Measurements from ENCODE around the gene IFNA7.
"Not testable (repeated sequence)": the region's sequence is repeated elsewhere in the genome, so short reads cannot be mapped to it uniquely, and the experiment has no call there.

Gene IFNA7

GRCh38 chr9:21174671-21175070 is 27.3 kb downstream of the IFNA7 start:
- DNase-seq: no peak

GRCh38 chr9:21172156-21172555 is 29.8 kb downstream of the IFNA7 start:
- no peak for DNase-seq

GRCh38 chr9:21171351-21171750 is 30.7 kb downstream of the IFNA7 start:
- no peak for DNase-seq

GRCh38 chr9:21166560-21166959 is 35.4 kb downstream of the IFNA7 start, which contains the start of gene IFNA21:
Gene IFNA21 (minus strand): TSS chr9:21166660. CDS start chr9:21166612, 48 bp downstream.
- not testable (repeated sequence) for DNase-seq

GRCh38 chr9:21165516-21165915 is 36.5 kb downstream of the IFNA7 start:
- no peak for DNase-seq

- no peak for DNase-seq
Measured at GRCh38 chr9:21160178-21160577, 41.8 kb downstream of the IFNA7 start.

- no peak for DNase-seq
Measured at GRCh38 chr9:21155501-21155900, 46.5 kb downstream of the IFNA7 start.

- peak in 1 of 2 experiments; percentile 28 for DNase-seq
Measured at GRCh38 chr9:21154018-21154608, 47.9 kb downstream of the IFNA7 start.

GRCh38 chr9:21153336-21154017 is 48.5 kb downstream of the IFNA7 start:
- DNase-seq: no peak

Data from NCI-H526 (cell line).